Measurements from ENCODE around the gene POTEH.
"Not testable (repeated sequence)": the region's sequence is repeated elsewhere in the genome, so short reads cannot be mapped to it uniquely, and the experiment has no call there.

GRCh38 chr22:15664682-15665081 lies 25.1 kb upstream of the POTEH start:
- TF ChIP-seq, protein P1, sequence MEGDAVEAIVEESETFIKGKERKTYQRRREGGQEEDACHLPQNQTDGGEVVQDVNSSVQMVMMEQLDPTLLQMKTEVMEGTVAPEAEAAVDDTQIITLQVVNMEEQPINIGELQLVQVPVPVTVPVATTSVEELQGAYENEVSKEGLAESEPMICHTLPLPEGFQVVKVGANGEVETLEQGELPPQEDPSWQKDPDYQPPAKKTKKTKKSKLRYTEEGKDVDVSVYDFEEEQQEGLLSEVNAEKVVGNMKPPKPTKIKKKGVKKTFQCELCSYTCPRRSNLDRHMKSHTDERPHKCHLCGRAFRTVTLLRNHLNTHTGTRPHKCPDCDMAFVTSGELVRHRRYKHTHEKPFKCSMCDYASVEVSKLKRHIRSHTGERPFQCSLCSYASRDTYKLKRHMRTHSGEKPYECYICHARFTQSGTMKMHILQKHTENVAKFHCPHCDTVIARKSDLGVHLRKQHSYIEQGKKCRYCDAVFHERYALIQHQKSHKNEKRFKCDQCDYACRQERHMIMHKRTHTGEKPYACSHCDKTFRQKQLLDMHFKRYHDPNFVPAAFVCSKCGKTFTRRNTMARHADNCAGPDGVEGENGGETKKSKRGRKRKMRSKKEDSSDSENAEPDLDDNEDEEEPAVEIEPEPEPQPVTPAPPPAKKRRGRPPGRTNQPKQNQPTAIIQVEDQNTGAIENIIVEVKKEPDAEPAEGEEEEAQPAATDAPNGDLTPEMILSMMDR (IDR thresholded peaks at IDR 0.05; ENCODE audit: low read depth, low read length, poor library complexity, severe bottlenecking), result not testable (repeated sequence)
- TF ChIP-seq EZH2phosphoT487 (IDR thresholded peaks at IDR 0.05; ENCODE audit: borderline replicate concordance, low read length), result not testable (repeated sequence)

Measured in DOHH2 (cell line).